NCI-H2196 (cell line): Measurements from ENCODE around the gene FGF14.
"Not testable (repeated sequence)": the region's sequence is repeated elsewhere in the genome, so short reads cannot be mapped to it uniquely, and the experiment has no call there.

Experiments
- DNase-seq: peaks from one replicate; lab custom pipeline; 2025; ENCODE audit not compliant: unreplicated experiment; lab: John Stamatoyannopoulos, UW

The FGF14 gene

DNA sequence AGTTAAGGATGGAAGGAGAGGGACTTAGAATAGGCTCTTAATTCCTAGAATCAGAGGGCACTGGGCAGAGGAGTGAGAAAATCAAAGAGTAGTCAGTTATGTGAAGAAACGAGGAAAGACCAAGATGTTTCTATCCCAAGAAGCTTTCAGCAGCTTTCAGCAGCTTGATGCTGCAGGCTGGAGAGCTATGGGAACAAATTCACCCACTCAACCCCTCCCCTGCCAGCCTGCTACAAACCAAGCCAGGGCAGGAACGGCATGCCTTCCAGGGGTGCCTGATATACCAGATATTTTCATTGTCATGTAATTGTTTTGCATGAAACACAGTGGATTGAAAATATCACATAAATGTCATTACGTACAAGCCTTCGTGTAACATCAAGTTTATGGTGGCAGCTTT, 262.2 kb downstream of the FGF14 start:
- DNase-seq = no peak

DNA sequence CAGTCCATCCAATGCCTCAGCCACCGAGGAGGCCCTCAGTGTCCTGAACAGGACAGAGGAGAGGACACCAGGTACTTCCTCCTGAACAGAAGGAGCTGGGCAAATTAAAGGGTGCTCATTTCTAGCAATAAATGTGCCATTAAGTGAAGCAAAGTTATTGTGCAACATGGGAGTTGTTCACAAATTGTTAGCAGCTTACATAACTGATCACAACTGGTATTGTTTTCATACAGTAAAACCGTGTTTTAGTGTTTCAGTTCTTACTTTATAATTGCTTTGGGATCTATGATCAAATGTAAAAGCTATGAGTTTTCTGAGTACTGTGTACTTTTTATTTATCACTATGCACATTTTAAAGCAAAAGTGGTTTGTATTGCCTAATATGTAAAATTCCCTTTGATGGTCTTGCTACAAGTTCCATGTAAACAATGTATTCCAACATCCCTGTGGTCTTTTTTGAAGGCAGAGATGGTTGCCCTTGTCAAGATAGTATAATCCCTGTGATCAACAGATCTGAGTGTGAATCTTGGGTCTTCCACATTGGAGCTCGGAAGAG, 263.1 kb downstream of the FGF14 start:
- no peak for DNase-seq

- not testable (repeated sequence) for DNase-seq
Observed at GRCh38 chr13:102137904-102138303, 263.9 kb downstream of the FGF14 start.

GRCh38 chr13:102136735-102137296, 265.0 kb downstream of the FGF14 start:
- no peak for DNase-seq

- no peak for DNase-seq
Observed at GRCh38 chr13:102132777-102133295, 269.0 kb downstream of the FGF14 start.

- no peak for DNase-seq
Observed at GRCh38 chr13:102131246-102131645, 270.6 kb downstream of the FGF14 start.

DNA sequence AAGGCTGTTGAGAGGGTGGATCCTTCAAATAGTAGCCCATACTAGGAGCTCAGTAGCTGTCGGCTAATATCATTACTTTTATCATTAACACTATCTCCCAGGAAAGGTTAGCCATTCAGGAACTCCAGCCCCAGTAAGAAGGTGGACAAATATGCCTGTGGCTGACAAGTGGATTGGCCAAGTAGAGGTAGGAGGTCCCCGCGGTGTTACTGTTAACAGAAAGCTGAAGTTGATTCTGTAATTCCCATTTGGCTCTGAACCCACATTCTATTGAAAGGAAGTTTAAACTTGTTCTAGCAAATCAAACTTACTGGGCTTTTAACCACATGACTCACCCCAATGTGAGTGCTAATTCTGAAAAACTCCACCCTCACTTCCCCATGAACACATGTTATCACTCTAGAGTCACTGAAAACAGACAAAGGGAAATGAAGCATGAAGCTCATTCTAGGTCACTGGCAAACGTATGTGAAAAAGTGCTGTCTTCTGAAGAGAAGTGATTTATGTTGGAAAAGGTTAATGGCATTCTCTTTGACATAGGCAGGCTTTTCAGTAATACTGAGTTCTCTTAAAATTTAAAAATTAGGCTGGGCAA, 273.5 kb downstream of the FGF14 start:
- DNase-seq = no peak

DNA sequence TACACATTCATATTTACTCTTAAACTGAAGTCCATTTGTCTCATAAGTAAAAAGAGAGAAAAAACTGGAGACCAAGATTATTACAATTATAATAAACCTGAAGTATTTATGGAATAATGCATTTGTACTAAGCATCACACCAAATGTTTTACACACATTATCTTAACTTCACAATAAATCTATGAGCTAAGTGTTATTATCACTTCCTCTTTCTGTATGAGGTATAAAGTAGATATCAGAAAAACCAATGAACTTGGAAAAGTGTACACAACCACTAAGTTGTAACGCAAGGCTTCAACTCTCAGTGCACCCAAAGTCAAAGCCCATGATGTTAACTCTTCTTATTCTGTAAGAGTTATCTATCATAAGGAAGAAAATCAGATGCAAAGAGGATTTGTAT, 274.7 kb downstream of the FGF14 start:
- DNase-seq = no peak

- DNase-seq = no peak
Observed at GRCh38 chr13:102122147-102122546, 279.7 kb downstream of the FGF14 start.

DNA sequence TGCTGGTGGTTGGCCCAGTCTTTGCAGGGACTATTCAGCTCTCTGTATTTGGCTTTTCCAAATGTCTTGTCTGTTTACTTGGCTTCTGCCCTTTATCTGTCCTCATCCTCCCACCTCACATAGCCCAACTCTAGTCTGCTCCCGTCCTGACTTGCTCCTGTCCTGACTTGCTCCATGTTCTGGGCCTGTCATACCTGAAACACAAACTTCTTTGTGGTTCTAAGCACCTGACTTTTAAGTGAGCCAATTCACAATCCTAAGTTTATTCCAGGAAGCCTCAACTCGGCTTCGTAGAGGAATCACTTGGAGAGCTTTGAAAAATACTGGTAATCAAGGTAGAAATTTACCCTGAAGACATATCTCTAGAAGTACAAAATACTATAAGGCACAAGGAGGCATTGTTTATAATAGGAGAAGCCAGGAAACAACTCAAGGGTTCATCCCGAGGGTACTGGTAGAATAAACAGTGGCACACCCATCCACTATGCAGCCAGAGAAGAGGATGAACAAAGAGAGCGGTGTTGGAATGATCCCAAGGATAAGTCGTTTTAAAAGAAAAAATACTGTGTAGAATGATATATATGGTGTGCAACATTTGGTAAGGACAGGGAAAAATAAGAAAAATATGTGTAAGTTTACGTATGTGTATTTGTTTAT, 284.5 kb downstream of the FGF14 start:
- DNase-seq = no peak

GRCh38 chr13:102103469-102103868, 298.4 kb downstream of the FGF14 start:
- DNase-seq = no peak

DNA sequence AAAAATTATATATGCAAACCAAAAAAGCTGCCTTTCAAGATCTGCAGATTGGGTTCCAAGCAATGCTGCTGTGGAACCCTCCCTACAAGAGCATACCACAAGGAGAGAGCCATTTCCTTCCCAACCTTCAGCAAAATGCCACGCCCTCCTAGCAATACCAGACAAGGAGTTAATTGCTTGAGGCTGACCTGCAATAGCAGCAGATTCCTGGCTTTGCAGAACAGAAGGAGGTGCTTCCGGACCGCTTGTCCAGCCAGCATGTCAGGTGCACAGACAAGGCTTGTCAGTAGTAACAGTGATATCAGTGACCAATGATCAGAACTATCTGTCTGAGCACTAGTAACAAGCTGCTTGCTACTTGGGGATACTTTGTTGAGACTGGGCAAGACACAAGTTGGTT, 301.6 kb downstream of the FGF14 start:
- no peak for DNase-seq

DNA sequence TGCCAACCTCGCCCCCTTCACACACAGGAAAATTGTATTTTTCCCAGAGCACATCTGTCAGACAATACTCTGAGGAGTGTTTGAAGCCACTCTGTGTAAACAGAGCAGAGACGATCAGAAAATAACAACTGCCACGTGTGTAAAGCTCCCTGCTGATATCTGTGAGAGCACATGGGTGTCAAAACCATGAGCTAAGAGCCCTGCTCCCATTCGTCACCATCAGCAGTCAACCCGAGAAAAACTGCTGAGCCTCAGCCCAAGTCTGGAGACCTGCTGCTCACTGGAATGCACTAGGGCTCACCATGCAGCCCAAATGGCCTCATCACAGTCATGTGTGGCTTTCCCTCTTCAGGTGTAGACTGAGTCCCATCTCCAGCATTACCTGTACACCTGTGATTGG, 304.1 kb downstream of the FGF14 start:
- DNase-seq = no peak

- DNase-seq = not testable (repeated sequence)
Observed at GRCh38 chr13:102093288-102093687, 308.6 kb downstream of the FGF14 start.

DNA sequence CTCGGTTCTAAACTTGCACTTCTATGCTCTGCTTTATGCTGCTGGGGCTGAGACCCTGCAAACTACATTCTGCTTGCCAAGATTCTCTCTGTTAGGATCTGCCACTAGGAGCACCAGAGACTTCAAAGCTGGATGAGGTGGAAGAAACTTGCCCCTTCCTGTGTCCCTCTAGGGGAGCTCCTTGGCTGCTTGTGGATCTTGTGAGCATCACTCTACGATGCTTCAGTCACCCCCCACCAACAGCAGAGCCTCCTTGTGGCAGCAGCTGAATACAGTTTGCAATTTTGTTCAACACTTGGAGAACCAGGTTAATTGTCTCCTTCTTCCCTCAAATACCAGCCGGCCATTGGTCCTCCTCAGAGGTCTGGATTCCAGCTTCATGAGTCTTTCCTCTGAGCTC, 310.6 kb downstream of the FGF14 start:
- DNase-seq = no peak

DNA sequence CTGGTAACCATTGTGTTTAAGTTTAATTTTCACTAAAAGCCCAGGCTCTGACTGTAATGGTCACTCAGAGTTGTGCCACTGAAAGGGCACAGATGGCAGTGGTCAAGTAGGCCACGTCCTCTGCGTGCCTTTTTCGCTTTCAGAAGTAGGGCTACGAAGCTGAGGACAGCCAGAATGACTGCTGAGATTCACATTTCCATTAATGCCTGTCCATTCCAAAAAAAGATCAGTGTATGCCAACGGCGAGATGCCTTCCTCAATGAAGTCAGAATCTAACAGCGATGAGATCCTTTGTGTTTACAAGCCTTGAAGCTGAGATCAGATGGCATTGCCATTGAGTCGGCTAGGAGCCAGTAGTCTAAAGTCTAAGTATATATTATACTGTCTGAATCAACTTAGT, 311.3 kb downstream of the FGF14 start:
- DNase-seq = no peak

DNA sequence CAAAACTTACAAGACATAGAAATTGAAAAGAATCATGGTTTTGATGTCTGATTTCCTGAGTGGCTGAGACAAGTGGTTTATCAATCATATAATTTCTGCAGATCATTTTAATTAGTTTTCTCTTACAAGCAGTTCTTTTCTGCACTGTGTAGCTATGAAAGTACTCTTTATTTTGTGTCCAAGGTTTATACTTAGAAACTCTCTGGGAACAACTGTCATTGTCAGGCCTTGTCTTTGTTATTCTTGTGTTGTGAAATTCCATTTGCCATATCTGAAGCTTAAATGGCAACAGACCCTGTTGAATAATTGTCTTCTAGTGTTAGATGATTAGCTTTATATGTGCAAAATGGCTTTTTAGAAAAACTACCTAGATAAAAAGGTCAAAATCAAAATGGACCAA, 312.1 kb downstream of the FGF14 start:
- no peak for DNase-seq

DNA sequence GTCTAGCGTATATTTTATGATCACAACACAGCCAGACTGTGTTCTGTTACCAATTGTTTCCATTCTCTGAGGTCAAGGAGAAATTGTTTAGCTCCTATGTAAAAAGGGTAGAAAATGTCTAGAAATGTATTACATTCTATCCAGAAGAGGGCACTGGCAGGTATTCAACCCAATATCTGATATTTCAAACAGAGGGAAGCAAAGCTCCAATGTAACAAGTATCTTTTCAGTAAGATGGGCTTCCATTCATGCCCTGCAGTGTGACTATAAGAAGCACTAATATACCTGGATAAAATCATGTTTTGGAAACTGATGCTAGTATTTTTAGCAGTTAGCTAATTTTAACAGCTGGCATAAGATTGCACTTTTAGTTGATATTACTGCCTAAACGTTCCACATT, 312.7 kb downstream of the FGF14 start:
- DNase-seq = no peak

DNA sequence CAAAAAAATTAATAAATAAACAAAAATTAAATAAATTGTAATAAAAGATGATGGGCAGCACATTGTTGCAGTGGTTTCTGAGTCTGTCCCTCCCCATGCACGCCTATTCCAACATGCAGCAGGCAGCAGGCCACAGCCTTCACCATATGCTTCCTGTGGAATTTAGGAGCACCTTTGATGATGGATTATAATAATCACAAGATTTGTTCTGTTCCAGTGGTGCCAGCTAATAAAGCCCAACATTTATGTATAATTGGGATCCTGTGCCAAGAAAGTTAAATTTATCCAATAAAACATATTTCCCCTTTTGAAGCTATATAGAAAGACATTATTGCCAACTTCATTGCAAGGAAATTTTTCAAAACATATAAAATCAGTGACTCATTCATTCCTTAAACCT, 328.6 kb downstream of the FGF14 start:
- no peak for DNase-seq

- no peak for DNase-seq
Observed at GRCh38 chr13:102071711-102072110, 330.1 kb downstream of the FGF14 start.

- not testable (repeated sequence) for DNase-seq
Observed at GRCh38 chr13:102068323-102068722, 333.5 kb downstream of the FGF14 start.

DNA sequence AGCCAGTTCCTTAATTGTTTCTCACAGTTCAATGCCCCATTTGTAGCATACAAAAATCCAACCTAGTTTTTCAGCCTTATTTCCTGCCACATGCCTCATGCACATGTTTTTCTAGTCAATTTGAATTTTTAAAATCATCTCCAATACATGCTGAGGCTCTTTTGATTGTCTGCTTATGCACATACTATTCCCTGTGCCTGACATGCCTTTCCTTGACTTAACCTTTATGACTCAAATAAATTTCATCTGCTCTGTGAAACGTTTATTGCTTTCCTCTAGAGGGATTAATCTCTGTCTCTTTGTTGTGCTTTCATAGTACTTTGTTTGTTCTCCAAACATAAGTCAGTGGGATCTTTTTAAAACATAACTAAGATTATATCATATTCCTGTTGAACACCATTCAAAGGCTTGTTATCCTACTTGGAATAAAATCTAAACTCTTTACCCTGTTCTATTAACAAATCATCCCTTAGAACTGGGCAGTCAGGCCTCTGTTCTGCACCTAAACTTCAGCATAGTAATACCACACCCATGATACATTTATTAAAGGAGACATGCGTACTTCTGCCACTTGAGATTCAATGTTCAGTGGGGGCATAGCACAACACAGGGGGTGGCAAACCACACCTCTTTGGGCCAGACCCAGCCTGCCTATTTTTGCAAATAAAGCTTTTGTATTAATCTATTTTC, 346.6 kb downstream of the FGF14 start:
- no peak for DNase-seq
